HG03108 (cell line): ENCODE measurements around the gene OR5H15.
"Not testable (repeated sequence)": the region's sequence is repeated elsewhere in the genome, so short reads cannot be mapped to it uniquely, and the experiment has no call there.

ENCODE experiments used
- ATAC-seq: cut with Tn5 transposase; IDR thresholded peaks from one replicate; pipeline ENCODE4 v1.9.1; 2021; ENCODE audit warnings: moderate library complexity; ENCODE audit not compliant: unreplicated experiment

OR5H15 gene

DNA sequence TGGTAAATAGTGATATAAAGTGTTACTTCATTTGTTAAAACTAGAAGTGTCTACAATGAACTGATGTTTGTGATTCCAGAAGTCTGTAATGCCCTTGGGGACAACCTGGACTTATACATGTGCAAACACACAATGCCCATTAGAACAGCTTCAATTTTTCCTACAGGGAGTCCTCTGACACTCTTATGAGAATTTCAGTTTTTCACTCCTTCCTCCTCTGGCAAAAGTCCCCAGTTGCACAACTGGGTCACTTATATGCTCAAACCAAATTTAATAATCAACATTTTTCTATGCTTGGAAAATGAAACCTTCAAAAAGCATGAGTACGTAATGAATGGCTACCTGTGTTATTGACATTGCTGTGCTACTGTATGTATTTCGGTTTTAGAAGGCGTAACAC lies at the start of gene OR5H15:
OR5H15 (plus strand) TSS at position 301 of the 400 bp plus-strand sequence. CDS start 2,004 bp downstream, outside the sequence.
- ATAC-seq = no peak

DNA sequence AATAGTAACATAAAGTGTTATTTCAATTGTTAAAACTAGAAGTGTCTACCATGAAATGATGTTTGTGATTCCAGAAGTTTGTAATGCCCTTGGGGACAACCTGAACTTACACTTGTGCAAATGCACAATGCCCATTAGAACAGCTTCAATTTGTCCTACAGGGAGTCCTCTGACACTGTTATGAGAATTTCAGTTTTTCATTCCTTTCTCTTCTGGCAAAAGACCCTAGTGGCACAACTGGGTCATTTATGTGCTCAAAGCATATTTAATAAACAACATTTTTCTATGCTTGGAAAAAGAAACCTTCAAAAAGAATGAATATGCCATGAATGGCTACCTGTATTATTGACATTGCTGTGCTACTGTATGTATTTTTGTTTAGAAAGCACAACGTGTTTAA lies 36.1 kb upstream of the OR5H15 start, which contains the start of gene OR5H1:
OR5H1 (plus strand) TSS at position 301 of the 400 bp plus-strand sequence. CDS start 1,977 bp downstream, outside the sequence.
- ATAC-seq = no peak

DNA sequence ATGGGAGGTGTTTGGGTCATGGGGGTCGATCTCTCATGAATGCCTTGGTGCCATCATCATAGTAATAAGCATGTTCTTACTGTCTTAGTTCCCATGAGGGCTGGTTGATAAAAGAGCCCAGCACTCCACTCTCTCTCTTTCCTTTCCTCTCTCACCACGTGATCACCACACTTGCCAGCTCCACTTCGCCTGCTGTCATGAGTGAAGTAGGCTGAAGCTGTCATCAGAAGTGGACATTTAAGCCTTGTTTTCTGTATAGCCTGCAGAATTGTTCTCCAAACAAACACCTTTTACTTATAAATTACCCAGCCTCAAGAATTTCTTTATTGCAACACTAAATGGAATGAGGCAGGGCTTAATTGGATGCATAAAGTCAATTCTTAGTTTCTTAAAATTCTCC lies 29.9 kb upstream of the OR5H15 start:
- no peak for ATAC-seq

DNA sequence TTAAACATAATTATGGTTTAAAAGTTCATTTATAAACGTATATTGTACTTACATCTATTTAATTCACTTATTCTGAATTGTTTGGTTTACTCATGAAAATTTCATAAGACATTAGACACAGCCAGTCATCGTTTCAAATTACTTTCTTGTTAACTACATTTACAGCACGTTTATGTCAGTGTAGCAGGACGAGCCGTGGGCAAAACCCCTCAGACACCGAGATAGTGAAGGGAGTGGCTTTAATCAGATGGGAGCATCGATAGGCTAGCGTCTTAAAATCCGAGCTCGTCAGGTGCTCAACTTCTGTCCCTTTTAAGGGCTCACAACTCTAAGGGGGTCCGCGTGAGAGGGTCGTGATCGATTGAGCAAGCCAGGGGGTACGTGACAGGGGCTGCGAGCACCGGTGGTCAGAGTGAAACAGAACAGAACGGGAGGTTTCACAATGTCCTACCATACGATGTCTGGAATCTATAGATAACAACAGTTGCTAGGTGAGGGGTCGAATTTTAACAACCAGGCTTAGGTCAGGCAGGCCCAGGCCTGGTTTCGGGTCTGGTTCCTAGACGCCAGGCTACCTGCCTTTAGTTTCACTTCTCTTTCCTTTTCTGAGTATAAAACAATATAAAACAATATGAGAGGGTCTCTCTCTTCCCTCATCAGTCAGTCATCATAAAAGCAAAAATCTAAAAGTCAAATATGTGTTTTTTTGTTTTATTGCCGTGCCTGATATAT lies 28.5 kb upstream of the OR5H15 start:
- ATAC-seq = not testable (repeated sequence)

DNA sequence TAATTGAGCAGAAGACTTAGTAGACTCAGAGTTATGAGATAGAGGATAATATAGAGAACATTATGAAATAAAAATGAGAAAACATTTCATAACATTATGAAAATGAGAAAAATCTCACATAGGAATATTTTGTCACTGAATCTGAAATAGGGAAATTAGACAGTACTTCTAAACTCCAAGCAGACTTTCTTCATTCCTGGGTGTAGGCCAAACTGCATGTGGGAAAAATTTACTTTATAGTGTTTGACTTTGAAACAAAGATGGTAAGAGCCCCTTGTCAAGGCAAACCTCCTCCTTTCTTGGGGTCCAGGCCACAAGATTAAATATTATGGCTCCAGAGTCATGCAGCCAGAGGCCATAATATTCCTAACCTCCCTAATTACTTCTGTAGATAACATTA lies 26.0 kb upstream of the OR5H15 start:
- no peak for ATAC-seq

DNA sequence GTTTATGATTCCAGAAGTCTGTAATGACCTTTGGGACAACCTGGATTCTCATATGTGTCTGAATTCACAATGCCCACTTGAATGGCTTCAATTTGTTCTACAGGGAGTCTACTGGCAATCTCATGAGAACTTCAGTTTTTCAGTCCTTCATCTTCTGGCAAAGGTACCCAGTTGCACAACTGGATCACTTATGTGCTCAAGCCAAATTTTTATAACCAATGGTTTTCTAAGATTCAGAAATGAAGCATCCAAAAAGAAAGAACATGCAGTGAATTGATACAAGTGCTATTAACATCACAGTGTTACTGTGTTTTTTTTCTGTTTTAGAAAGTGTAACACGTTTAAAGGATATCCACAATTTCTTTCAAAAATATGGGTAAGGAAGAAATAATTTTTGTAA lies 19.3 kb upstream of the OR5H15 start, which contains the start of gene OR5H14:
OR5H14 (plus strand) TSS at position 301 of the 400 bp plus-strand sequence. CDS start 1,907 bp downstream, outside the sequence.
- no peak for ATAC-seq

DNA sequence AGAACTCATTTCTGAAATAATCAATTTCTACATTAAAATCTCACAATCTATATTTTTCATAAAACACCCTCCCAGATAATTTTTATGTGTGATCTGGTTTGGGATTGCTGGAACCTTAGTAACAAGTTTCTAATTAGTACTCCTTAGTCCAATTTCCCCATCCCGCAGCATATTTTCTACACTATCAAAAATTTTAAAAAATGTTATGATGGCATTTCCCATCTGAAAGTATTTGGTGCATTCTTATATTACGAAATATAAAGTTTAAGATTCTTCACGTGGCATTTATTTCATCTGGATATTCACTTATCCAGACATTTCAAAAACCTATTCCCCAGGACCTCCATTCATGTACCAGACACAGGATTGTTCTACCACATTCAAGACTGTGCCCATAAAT lies 17.7 kb upstream of the OR5H15 start:
- ATAC-seq = no peak

DNA sequence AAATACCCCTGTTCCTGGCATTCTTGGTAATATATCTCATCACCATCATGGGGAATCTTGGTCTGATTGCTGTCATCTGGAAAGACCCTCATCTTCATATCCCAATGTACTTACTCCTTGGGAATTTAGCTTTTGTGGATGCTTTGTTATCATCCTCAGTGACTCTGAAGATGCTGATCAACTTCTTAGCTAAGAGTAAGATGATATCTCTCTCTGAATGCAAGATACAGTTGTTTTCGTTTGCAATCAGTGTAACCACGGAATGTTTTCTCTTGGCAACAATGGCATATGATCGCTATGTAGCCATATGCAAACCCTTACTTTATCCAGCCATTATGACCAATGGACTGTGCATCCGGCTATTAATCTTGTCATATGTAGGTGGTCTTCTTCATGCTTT lies 17.0 kb upstream of the OR5H15 start:
- not testable (repeated sequence) for ATAC-seq

DNA sequence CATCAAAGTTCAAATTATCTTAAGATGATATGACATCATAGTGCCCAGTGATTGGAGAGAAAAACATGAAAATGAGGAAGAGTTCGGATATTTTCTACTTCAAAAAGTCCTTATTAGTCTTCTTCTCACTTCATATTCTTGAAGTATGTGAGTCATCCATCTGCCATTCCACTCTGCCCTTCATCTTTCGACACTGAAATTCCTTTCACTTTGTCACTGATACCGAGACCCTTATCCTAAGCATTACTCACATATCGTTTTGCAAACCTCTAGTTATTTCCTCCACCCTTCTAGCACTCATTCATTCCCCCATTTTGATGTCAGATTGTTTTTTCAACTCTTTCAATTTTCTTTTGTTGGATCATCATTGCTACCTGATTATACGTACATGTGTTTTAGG lies 15.3 kb upstream of the OR5H15 start:
- ATAC-seq = no peak

DNA sequence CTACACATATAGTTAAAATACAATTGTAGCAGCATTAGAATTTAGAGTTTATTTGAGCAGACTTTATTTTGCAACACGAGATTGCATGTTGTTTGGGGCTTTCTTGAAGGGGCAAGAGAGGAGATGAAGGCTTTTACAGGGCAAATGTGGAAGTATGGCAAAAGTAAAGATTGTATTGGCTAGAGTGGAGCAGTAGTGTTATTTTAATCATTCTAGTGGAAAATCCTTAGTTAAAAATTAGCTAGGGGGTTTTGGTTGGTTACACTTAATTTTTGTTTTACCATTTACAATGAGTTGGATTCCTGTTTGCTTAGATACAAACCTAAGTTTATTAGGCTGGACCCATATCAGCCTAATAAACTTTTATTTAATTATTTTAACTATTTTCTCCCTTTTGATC lies 4.6 kb downstream of the OR5H15 start:
- no peak for ATAC-seq

DNA sequence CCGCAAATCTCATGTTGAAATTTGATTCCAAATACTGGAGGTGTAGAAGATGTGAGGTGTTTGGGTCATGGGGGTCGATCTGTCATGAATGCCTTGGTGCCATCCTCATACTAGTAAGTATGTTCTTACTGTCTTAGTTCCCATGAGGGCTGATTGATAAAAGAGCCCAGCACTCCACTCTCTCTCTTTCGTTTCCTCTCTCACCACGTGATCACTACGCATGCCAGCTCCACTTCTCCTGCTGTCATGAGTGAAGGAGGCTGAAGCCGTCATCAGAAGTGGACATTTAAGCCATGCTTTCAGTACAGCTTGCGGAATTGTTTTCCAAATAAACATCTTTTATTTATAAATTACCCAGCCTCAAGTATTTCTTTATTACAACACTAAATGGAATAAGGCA lies 6.1 kb downstream of the OR5H15 start:
- no peak for ATAC-seq

DNA sequence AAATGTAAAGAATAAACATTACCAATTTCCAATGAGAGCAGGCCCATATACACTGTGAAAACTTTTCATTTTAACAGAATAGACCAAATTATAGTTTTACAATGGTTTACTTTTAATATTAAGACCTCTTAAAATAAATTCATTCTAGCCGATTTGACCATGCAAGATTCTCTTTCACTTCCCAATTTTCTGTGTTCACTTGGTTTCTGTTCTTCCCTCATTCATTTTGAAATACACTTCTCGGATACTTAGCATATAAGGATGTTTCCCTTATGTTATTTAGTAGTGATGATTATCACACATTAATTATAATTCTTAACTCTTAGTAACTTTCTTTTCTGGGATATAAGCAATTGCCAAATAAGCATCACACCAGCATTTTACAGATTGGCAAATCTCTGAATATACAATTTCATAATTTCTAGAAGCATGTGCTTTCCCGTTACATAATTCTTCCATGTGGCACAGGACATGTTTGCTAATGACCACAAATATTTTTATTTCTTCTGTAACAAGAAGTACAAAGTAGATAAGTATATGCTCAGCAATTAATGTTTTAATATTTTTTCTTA lies 13.9 kb downstream of the OR5H15 start:
- ATAC-seq = no peak

DNA sequence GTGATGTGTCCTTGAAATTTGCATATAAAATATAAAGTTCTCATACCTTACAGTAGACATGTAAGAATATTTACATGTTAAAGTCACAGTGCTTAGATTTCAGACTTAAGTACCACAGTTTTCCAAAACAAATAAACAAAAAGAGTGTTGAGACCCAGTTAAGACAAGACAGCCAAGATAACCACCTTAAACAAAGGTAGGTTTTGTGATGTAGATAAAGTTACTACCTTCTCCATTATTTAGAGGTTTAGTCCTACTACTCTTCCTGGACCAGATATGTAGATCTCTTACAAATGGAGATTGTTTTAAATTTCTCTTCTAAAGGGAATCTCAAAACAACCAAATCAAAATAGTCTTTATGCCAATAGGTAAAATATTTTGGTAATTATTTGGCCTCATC lies 15.7 kb downstream of the OR5H15 start:
- ATAC-seq = no peak

DNA sequence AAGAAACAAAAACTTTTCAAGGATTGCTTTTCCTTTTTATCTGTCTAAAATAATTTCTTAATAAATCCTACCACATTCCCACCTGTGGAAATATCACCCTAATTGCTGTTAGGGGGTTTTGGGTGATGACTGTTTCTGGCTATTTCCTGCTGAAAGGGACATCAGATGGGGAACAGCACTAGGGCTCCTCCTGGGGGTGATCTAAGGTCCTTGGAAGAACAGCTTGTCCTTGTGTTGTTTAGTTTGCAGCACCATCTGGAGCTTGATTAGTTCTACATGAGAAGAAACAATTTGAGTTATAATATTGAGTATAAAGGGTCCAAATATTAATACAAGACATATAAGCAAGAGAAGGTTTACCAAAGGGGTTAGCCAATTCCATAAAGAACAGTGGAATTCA lies 18.7 kb downstream of the OR5H15 start:
- no peak for ATAC-seq

DNA sequence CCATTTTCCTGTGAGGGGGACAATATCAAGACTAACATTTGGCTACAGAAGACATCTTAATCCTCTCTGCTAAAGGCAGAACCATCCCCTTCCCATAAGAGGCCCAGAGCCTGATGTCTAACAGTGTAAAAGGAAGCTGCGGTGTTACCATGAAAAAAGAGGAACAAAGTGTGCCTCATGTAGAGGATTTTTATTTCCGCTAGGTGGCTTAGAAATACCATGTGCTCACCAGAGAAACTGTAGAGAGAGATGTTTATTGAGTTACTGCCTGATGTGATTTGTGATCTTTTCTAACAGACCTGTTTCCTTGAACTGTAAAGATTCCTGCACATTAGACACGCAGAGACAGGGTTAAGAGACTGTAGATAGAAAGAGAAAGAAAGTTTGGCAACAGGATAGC lies 22.0 kb downstream of the OR5H15 start:
- ATAC-seq = peak; percentile 83

DNA sequence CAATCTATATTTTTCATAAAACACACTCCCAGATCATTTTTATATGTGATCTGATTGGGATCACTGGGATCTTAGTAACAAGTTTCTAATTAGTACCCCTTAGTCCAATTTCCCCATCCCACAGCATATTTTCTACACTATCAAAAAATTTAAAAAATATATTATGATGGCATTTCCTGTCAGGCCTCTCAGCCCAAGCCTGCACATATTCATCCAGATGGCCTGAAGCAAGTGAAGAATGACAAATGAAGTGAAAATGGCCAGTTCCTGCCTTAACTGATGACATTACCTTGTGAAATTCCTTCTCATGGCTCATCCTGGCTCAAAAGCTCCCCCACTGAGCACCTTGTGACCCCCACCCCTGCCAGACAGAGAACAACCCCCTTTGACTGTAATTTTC lies 24.4 kb downstream of the OR5H15 start:
- ATAC-seq = not testable (repeated sequence)

DNA sequence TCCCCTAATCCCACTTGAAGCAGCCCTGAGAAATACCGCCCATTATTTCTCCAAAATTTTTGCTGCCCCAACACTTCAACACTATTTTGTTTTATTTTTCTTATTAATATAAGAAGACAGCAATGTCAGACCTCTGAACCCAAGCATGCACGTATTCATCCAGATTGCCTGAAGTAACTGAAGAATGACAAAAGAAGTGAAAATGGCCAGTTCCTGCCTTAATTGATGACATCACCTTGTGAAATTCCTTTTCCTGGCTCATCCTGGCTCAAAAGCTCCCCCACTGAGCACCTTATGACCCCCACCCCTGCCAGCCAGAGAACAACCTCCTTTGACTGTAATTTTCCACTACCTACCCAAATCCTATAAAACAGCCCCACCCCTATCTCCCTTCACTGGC lies 29.8 kb downstream of the OR5H15 start:
- not testable (repeated sequence) for ATAC-seq

DNA sequence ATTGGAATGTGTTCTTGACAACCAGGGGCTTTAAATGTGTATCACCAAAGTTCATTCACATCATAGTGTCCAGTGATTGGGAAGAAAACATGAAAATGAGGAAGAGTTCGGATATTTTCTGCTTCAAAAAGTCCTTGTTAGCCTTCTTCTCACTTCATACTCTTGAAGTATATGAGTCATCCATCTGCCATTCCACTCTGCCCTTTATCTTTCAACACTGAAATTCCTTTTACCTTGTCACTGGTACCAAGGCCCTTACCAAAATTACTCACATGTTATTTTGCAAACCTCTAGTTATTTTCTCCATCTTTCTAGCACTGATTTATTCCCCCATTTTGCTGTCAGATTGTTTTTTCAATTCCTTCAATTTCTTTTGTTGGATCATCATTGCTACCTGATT lies 32.5 kb downstream of the OR5H15 start:
- ATAC-seq = no peak

DNA sequence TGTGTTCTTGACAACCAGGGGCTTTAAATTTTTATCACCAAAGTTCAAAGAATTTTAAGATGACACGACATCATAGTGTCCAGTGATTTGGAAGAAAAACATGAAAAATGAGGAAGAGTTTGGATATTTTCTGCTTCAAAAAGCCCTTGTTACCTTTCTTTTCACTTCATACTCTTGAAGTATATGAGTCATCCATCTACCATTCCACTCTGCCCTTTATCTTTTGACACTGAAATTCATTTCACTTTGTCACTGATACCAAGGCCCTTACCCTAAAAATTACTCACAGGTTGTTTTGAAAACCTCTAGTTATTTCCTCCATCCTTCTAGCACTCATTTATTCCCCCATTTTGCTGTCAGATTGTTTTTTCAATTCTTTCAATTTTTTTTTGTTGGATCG lies 42.7 kb downstream of the OR5H15 start:
- no peak for ATAC-seq

DNA sequence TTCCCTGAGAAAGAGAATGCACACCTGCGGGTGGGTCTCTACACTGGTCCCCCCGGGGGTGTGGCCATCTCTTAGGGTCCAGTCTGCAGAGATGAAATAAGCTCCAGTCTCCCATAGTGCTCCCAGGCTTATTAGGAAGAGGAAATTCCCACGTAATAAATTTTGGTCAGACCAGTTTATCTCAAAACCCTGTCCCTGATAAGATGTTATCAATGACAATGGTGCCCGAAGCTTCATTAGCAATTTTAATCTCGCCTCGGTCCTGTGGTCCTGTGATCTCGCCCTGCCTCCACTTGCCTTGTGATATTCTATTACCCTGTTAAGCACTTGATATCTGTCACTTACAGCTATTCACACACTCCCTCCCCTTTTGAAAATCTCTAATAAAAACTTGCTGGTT lies 46.8 kb downstream of the OR5H15 start:
- no peak for ATAC-seq

DNA sequence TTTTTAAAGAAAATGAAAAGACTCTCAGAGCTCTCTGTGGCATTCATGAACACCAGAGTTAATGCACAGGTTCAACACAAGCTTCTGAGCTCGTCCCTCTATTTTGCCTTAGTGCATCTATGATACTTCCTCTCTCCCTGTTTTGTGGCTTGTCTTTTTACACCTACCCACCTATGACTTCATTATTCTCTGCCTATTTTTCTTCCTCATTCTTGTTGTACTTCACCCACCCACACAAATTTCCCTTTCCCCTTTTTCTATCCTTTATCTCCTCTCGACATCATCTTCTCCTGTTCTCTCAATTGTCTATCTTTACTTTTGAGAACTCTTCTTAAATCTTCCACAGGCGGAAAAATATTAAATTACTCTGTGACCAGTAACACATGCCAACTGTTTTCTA lies 48.6 kb downstream of the OR5H15 start:
- ATAC-seq = no peak
